Endodermal cell (in vitro differentiated cells): ENCODE measurements around the gene ZNF253. TPM values are rescaled to one million over a fixed set of nuclear protein-coding genes. Genes with fewer than 3 reads are reported as not detected.

ENCODE experiments used
- DNase-seq: peaks from one replicate; pipeline ENCODE4 v3.0.0-alpha.2; 2017
- H3K27ac ChIP-seq: 2 replicates; pipeline ENCODE4 v1.5.1; 2013; ENCODE audit warnings: mild to moderate bottlenecking, low read depth, low read length, moderate library complexity
- H3K27me3 ChIP-seq: 2 replicates; pipeline ENCODE4 v1.6.1; 2013; ENCODE audit warnings: mild to moderate bottlenecking, low read length, moderate library complexity; ENCODE audit not compliant: insufficient read depth, control insufficient read depth, poor library complexity, severe bottlenecking
- H3K36me3 ChIP-seq: 2 replicates; pipeline ENCODE4 v1.7.0; 2013; ENCODE audit warnings: mild to moderate bottlenecking, low read length, moderate library complexity; ENCODE audit not compliant: control insufficient read depth, insufficient read depth
- H3K4me1 ChIP-seq: one replicate; pipeline ENCODE4 v1.7.0; 2013; ENCODE audit warnings: low read length; ENCODE audit not compliant: control insufficient read depth, insufficient read depth
- H3K4me3 ChIP-seq: 2 replicates; pipeline ENCODE4 v1.5.1; 2013; ENCODE audit warnings: mild to moderate bottlenecking, low read length, moderate library complexity
- H3K9ac ChIP-seq: 2 replicates; pipeline ENCODE4 v1.6.1; 2013; ENCODE audit warnings: mild to moderate bottlenecking, low read length, moderate library complexity; ENCODE audit not compliant: poor library complexity, severe bottlenecking; ENCODE audit errors: extremely low read depth
- H3K9me3 ChIP-seq: 2 replicates; pipeline ENCODE4 v1.6.1; 2013; ENCODE audit warnings: mild to moderate bottlenecking, low read length, moderate library complexity; ENCODE audit not compliant: control insufficient read depth
- H3K27ac Mint-ChIP-seq: 2 replicates; pipeline ENCODE4 v1.8.0; 2020; ENCODE audit warnings: mixed read lengths
- H3K27me3 Mint-ChIP-seq: 2 replicates; pipeline ENCODE4 v1.8.0; 2021; ENCODE audit warnings: mild to moderate bottlenecking, mixed read lengths; ENCODE audit not compliant: insufficient read depth
- H3K36me3 Mint-ChIP-seq: 2 replicates; pipeline ENCODE4 v1.8.0; 2020; ENCODE audit warnings: low read depth, mixed read lengths
- H3K4me1 Mint-ChIP-seq: 2 replicates; pipeline ENCODE4 v1.8.0; 2020; ENCODE audit warnings: mixed read lengths
- H3K4me3 Mint-ChIP-seq: 2 replicates; pipeline ENCODE4 v1.8.0; 2020; ENCODE audit warnings: mild to moderate bottlenecking, moderate library complexity, mixed read lengths
- H3K9me3 Mint-ChIP-seq: 2 replicates; pipeline ENCODE4 v1.8.0; 2020; ENCODE audit warnings: mild to moderate bottlenecking, mixed read lengths
- CTCF ChIP-seq: fragments of 200-600 bp; sonication (generic); conservative IDR thresholded peaks from 2 replicates; pipeline ENCODE4 v1.5.0; 2021; ENCODE audit warnings: antibody characterized with exemption, mild to moderate bottlenecking
- WGBS, 2 experiments: methylation state at CpG; one replicate each; pipeline versions ENCODE4 v1.1.5 to v1.1.7; 2013; ENCODE audit warnings: missing lambda C conversion rate in 2 of 2, mixed read lengths in 1 of 2; ENCODE audit not compliant: insufficient coverage in 1 of 2, insufficient read length in 1 of 2; 5-methylcytosine and 5-hydroxymethylcytosine counted together
- total RNA-seq, 2 donors: library from RNA; stranded (reverse); fragmentation: NEBNext Ultra II Directional in 1 of 2; extraction: Animal tissue kit (Norgen Biotek cat#: 25700) in 1 of 2; gene quantifications; 2 replicates in 1 of 2; 3 replicates in 1 of 2; pipeline ENCODE4 v1.2.1, GENCODE V29; 2021

The ZNF253 gene
- total RNA-seq, 2 donors from 2014 or later, result 44.4 to 51.9 TPM

GRCh38 chr19:19823916-19824315, 41.8 kb upstream of the ZNF253 start:
- no peak overlapping the region for H3K9ac ChIP-seq
- H3K27me3 Mint-ChIP-seq, result peaks cover 5% of the 10 kb centered on the region
- no peak for DNase-seq
- no peak overlapping the region for H3K27ac ChIP-seq
- no peak overlapping the region for H3K4me3 Mint-ChIP-seq
- H3K9me3 ChIP-seq, result peaks cover 66% of the 10 kb centered on the region
- no peaks in the 10 kb centered on the region for H3K27me3 ChIP-seq
- no peak overlapping the region for H3K4me3 ChIP-seq
- WGBS, 2 experiments, result 74% methylated on average over 1 of the region's 2 CpGs; no CpG with 5 or more reads in 1 of the 2 experiments
- no peaks in the 10 kb centered on the region for H3K4me1 Mint-ChIP-seq
- no peaks in the 10 kb centered on the region for H3K4me1 ChIP-seq
- H3K36me3 Mint-ChIP-seq, result peaks cover 22% of the 10 kb centered on the region
- no peak overlapping the region for H3K27ac Mint-ChIP-seq
- no peak for TF ChIP-seq CTCF
- H3K9me3 Mint-ChIP-seq, result peaks cover 75% of the 10 kb centered on the region
- peaks cover 12% of the 10 kb centered on the region for H3K36me3 ChIP-seq

- no peak for TF ChIP-seq CTCF
- peaks cover 78% of the 10 kb centered on the region for H3K9me3 ChIP-seq
- 88 to 100% methylated on average over 6 to 10 of the region's 11 CpGs for WGBS, 2 experiments
- no peak overlapping the region for H3K9ac ChIP-seq
- H3K27ac Mint-ChIP-seq, result no peak overlapping the region
- H3K9me3 Mint-ChIP-seq, result peaks cover 88% of the 10 kb centered on the region
- H3K27me3 Mint-ChIP-seq, result peaks cover 14% of the 10 kb centered on the region
- no peaks in the 10 kb centered on the region for H3K4me1 ChIP-seq
- H3K4me3 Mint-ChIP-seq, result no peak overlapping the region
- DNase-seq, result no peak
- H3K4me3 ChIP-seq, result no peak overlapping the region
- H3K36me3 Mint-ChIP-seq, result peaks cover 16% of the 10 kb centered on the region
- no peaks in the 10 kb centered on the region for H3K4me1 Mint-ChIP-seq
- no peaks in the 10 kb centered on the region for H3K36me3 ChIP-seq
- no peaks in the 10 kb centered on the region for H3K27me3 ChIP-seq
- no peak overlapping the region for H3K27ac ChIP-seq
These were observed 38.8 kb upstream of the ZNF253 start for GRCh38 chr19:19826875-19827274.

- Histone ChIP-seq H3K4me1 (no peaks in the 10 kb centered on the region), H3K9ac (no peak overlapping the region), H3K27ac (no peak overlapping the region), H3K36me3 (no peaks in the 10 kb centered on the region), H3K27me3 (no peaks in the 10 kb centered on the region), H3K4me3 (peak overlapping the region; percentile 60), H3K9me3 (peaks cover 71% of the 10 kb centered on the region)
- Mint-ChIP-seq H3K9me3 (peaks cover 77% of the 10 kb centered on the region), H3K27ac (no peak overlapping the region), H3K4me1 (no peaks in the 10 kb centered on the region), H3K4me3 (no peak overlapping the region), H3K27me3 (peaks cover 2% of the 10 kb centered on the region), H3K36me3 (peaks cover 5% of the 10 kb centered on the region)
- no peak for TF ChIP-seq CTCF
- DNase-seq, result no peak
These were observed 30.1 kb upstream of the ZNF253 start for GRCh38 chr19:19835560-19836038.
